ENCODE measurements around the gene CAPN7.
A peak's percentile ranks its signal among the peaks of the same experiment; 100 is the strongest.

Gene CAPN7

DNA sequence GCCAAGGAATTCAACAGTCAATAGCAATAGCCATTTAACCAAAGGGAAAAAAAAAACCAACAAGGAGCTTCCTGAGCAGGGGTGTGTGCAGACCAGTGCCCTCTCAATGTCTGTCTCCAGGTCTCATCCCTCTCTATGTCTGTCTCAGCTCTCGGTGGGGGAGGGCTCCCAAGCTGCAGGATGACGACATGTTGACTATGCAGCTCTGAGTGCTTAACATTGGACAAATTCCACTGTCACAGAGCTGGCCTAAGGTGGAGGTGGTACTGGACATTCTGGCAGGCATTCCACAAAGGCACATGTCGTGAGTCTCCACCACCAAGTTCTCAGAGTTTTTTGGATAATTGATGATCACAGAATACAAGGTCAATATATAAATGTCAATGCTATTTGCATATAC, 2.0 kb upstream of the CAPN7 start:
- no peak for DNase-seq

GRCh38 chr3:15205482-15205933, 538 bp upstream of the CAPN7 start:
- no peak for DNase-seq

DNA sequence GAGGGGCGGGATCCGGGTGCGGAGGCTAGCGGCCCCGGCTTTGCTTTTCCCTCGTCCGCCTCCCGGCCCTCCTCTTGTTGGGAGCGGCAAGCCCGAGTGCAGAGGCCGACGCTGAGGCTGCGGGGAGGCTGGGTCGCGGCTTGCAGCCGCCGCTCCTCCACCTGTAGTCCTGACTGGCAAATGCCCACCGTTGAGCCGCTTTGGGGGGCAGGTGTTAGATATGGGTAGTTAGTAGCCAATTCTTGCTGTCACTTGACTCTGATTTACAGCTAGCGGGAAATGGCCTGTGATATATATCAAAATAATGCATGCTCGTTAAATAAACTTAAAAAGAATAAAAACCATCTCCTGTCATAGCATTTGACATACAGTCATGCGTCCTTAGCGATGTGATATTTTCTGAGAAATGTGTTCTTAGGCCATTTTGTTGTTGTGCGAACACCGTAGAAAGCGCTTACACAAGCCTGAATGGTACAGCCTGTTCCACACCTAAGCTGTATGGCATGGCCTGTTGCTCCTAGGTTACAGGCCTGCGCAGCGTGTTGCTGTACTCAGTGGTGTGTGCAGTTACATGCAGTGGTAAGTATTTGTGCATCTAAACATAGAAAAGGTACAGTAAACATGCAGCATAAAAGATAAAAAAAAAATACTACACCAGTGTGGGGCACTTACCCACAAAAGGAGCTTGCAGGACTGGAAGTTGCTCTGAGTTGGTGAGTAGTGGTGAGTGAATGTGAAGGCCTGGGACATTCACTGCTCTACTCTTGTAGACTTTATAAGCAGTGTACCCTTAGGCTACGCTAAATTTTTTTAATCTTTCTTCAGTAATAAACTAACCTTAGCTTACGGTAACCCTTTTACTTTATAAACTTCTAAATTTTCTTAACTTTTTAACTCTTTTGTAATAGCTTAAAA, 873 bp downstream of the CAPN7 start:
- DNase-seq: peak; percentile 12

DNA sequence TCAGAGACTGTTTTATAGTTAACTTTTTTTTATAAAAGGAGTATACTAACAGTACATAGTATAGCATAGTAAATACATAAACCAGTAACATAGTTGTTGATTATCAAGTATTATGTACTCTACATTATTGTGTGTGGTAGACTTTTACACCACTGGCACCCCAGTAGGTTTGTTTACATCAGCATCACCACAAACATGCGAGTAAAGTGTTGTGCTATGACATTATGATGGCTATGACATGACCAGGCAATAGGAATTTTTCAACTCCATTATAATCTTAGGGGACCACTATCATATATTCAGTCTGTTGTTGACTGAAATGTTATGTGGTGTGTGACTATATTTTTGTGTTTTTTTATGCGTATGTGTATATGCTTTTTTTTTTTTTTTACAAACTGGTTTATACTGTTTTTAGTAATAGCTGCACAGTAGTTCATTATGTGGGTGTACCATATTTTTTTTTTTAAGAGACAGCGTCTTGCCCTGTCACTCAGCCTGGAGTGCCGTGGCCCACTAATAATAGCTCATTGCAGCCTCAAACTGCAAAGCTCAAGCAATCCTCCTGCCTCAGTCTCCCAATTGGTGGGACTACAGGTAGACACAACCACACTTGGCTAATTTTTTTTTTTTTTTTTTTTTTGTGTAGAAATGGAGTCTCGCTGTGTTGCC, 1.9 kb downstream of the CAPN7 start:
- DNase-seq: no peak

DNA sequence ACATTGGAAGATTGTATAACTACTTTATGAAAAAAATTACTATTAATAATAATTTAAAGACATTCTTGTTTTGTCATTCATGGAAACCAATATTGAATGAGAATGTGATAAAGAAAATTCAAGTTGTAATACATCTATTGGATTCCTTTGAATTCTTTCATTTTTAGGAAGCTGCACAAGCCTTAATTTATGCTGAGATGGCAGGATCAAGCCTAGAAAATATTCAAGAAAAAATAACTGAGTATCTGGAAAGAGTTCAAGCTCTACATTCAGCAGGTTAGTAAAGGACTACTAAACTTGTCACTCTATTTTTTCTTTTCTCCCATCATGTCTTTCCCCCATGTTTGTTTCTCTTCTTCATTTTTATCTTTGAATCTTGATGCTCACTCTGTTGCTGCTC, 5.9 kb downstream of the CAPN7 start:
- no peak for DNase-seq

DNA sequence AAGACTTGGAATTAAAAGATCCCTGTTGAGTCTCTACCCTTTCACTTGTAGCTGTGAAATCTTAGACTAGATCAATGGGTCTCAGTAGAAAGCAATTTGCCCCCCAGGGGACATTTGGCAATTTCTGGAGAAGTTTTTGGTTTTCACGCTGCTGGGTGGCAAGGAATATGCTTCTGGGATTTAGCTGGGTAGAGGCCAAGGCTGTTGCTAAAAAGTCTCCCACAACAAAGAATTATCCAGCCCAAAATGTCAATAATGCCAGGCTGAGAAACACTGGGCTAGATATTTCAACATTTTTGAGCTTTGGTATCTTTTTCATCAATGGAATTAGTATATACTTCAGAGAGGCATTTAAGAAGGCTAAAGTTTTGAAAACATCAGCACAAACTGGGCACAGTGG, 8.7 kb downstream of the CAPN7 start:
- DNase-seq: no peak

DNA sequence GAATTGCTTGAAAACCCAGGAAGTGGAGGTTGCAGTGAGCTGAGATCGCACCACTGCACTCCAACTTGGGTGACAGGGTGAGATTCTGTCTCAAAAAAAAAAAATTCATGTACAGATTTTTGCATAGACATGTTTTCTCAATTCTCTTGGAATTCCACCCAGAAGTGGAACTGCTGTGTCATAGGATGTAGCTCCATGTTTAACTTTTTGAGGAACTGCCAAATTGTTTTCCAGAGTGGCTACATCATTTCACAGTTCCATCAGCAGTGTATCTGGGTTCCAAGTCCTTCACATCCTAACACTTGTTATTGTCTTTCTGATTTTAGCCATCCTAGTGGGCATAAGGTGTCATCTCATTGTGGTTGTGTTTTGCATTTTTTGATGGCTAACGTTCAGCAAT, 9.9 kb downstream of the CAPN7 start:
- DNase-seq: no peak

GRCh38 chr3:15216501-15216900, 10.5 kb downstream of the CAPN7 start:
- DNase-seq: no peak

DNA sequence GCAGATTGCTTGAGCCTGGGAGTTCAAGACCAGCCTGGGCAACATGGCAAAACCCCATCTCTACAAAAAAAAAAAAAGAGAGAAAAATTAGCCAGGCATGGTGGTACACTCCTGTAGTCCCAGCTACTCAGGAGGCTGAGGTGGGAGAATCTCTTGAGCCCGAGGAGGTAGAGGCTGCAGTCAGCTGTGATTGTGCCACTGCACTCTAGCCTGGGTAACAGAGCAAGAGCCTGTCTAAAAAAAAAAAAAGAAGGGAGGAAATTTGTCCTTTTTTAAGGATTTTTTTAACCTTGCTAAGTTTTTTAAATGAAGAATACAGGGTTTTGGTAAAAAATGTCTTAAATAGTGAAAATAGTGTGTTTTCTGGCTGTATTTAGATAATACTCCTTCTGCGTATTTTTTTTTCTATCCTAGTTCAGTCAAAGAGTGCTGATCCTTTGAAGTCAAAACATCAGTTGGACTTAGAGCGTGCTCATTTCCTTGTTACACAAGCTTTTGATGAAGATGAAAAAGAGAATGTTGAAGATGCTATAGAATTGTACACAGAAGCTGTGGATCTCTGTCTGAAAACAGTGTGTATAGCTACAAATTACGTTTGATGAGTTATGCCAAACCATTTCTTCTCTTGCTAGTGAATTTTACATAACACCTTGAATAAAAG, 11.1 kb downstream of the CAPN7 start:
- no peak for DNase-seq

GRCh38 chr3:15217841-15218267, 11.8 kb downstream of the CAPN7 start:
- no peak for DNase-seq

GRCh38 chr3:15218689-15219088, 12.6 kb downstream of the CAPN7 start:
- DNase-seq: no peak

- no peak for DNase-seq
Observed at GRCh38 chr3:15220056-15220455, 14.0 kb downstream of the CAPN7 start.

GRCh38 chr3:15220661-15221060, 14.6 kb downstream of the CAPN7 start:
- no peak for DNase-seq

DNA sequence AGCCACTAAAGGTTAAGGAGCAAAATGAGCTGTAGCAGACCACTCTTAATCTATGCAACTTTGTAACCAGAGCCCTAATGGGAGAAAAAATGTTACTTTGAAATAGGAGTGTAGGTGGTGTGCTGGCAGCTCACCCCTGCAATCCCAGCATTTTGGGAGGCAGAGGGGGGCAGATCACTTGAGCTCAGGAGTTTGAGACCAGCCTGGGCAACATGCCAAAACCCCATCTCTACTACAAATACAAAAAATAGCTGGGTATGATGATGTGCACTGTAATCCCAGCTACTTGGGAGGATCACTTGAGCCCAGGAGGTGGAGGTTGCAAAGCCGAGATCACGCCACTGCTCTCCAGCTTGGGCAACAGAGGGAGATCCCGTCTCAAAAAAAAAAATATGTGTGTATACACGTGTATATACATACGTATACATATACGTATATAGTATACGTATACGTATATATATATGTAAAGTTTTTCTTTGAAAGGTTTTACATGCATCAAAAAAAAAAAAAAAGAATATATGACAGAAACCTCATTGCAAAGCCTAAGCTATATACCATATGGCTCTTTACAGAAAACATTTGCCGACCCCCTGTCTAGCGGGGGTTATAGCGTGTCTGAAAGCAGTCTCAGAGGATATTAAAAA, 15.7 kb downstream of the CAPN7 start:
- no peak for DNase-seq

DNA sequence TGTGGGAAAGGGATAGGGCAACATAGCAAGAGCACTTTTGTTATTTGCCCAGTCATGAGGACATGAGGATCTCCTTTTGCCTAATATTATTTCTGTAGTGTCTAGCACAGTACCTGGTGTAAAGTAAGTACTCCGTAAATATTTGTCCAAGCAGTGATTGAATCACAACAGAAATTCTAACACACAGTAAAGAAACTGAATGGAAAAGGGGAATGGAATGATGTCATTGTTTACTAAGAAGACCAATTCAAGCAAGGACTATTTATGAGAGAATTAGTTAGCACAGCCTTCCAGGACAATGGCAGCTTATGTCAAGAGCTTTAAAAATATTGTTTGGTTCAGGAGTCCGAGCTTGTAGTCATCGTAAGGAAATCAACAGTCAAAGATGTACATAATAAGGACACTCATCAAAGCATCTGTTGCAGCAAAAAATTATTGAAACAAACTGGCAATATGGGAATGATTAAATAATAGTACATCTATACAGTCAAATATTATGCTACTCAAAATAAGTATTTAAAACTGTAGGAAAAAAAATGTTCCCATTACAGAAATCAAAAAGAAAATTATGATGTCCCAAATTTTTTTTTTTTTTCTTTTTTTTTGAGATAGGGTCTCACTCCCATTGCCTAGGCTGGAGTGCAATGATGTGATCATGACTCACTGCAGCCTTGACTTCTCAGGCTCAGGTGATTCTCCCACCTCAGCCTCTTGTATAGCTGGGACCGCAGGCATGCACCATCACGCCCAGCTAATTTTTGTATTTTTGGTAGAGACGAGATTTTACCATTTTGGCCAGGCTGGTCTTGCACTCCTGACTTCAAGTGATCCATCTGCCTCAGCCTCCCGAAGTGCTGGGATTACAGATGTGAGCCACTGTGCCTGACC, 17.9 kb downstream of the CAPN7 start:
- no peak for DNase-seq

DNA sequence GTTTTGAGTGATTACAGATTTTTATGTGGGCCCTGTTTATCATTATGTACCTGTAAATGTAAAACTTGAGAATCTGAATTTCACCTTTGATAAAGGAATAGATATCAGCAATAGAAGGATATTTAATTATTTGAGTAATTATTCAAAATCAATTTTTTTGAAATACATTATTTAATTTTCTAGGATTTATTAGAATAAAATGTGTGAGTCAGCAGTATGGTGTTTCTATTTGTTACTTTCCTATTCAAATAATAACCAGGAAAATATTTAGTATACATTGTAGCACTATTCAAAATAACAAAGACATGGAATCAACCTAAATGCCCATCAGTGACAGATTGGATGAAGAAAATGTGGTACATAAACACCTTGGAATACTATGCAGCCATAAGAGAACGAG, 22.1 kb downstream of the CAPN7 start:
- DNase-seq: no peak

DNA sequence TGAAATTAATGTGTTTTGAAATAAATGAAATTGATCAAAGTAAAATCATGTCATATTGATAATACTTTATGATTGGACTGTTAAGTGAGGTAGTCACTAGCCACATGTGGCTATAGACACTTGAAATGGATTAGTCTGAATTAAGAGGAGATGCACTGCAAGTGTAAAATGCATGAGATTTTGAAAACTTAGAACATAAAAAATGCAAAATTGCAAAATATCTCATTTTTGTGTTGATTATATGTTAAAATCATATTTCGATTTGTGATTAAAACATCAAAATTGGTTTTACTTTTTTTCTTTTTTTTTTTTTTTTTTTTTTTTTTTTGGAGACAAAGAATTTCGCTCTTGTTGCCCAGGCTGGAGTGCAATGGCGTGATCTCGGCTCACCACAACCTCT, 23.2 kb downstream of the CAPN7 start:
- no peak for DNase-seq

GRCh38 chr3:15241341-15241740, 35.3 kb downstream of the CAPN7 start:
- peak; percentile 42 for DNase-seq

DNA sequence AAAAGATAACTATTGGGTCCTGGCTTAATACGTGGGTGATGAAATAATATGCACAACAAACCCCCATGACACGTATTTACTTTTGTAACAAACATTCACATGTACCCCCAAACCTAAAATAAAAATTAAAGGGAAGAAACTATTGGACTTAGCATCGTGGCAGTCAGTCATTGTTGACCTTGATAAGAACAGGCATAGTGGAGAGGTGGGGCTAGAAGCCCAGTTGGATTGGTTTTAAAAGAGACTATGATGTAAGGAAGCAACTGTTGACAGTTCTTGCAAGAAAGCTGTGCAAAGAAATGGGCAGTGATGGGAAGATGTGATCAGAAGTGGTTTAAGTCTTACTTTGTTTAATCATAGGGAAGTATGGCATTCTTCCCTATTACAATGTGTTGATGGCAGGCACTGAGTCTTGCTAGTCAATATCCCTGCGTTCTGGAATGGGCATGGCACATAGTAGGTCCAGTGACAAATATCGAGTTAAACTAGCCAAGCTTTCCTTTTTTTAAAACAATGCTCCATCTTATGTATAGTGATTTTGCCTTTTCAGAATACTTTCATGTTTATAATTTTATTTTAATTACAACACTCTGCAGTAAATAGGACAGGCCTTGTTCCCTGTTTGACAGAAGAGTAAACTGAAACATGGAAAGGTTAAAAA, 37.9 kb downstream of the CAPN7 start:
- DNase-seq: no peak

- DNase-seq: no peak
Observed at GRCh38 chr3:15246186-15246585, 40.1 kb downstream of the CAPN7 start.

DNA sequence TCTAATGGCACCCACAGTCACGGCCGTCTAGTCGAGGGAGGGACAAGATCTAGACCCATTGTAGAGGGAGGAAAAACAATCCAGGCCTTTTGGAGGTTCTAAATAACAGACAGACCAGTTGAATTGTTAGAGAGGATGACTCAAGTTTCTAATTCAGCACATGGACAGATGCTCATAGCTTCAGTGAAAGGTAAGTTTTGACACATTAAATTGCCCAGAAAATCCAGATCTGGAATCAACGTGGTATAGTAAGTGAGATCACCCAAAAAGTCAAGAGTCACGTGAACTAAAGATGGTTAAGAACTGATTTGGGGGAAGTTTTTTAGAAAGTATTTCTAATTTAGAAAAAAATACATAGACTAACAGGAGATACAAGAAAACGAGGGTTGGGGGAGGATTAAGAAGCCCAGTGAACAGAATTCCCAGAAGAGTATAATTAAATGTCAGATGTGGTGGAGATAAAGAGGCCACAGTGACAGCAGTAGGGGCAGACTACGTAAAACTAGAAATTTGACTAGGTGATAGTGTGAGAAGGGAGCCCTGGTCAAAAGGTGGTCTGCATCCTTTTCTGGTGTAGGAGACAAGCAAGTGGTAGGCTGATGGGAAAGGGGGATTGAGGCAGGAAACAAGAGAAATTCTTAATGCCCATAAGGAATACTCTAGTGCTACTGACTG, 47.1 kb downstream of the CAPN7 start:
- no peak for DNase-seq
